ENCODE results near the gene SLC22A12. TPM values are rescaled to one million over a fixed set of nuclear protein-coding genes. Genes with fewer than 3 reads are reported as not detected.
A peak's percentile ranks its signal among the peaks of the same experiment; 100 is the strongest.

Gene SLC22A12
- total and polyA plus RNA-seq, 2 of the 8 experiments (the other 6 are each of a cell fraction or from before 2014, with no cell fraction given): not detected

- WGBS, 2 experiments (ENCODE audit: extremely low coverage in 1 of 2, insufficient coverage in 1 of 2, insufficient read length in 1 of 2, insufficient replicate concordance in 2 of 2, low coverage in 1 of 2, low lambda C conversion rate in 2 of 2, missing lambda C conversion rate in 1 of 2): 44% methylated on average over 12 of the region's 15 CpGs; no CpG with 5 or more reads in 1 of the 2 experiments
- Histone ChIP-seq H2BK12ac (ENCODE audit: low read depth, low read length) (no peak overlapping the region), H2AK5ac (ENCODE audit: low read depth, low read length) (no peak overlapping the region), H3K9me3 (ENCODE audit: insufficient read depth in 2 of 2, low read depth in 1 of 2, low read length in 1 of 2) (no peaks in the 10 kb centered on the region; a peak in 1 of 4 replicates), H3K56ac (replicated peaks; ENCODE audit: insufficient read length, low read depth, low read length) (no peak overlapping the region), H2BK20ac (ENCODE audit: low read length) (no peak overlapping the region), H3K9ac (replicated peaks in 1 of 4; ENCODE audit: extremely low read depth in 1 of 4, low read depth in 3 of 4, low read length in 3 of 4) (0 out of 7 replicates have a peak overlapping the region, but pooled peaks of 1 of the 4 experiments have one; percentile 13), H3K79me2 (ENCODE audit: control insufficient read depth in 1 of 2, insufficient read depth in 2 of 2, low read length in 2 of 2) (no peaks in the 10 kb centered on the region), H3K27me3 (replicated peaks in 1 of 4; ENCODE audit: control insufficient read depth in 3 of 4, extremely low read depth in 1 of 4, insufficient read depth in 3 of 4, low read length in 3 of 4) (peaks cover 32 to 58% (median 46%) of the 10 kb centered on the region in 4 experiments), H3K4ac (replicated peaks; ENCODE audit: insufficient read length, low read depth, low read length) (no peak overlapping the region), H3K36me3 (ENCODE audit: control insufficient read depth in 2 of 4, insufficient read depth in 4 of 4, low read length in 3 of 4) (peaks cover 0 to 6% (median 0%) of the 10 kb centered on the region in 4 experiments; a peak in 1 of 8 replicates), H4K20me1 (replicated peaks in 1 of 2; ENCODE audit: control insufficient read depth in 1 of 2, insufficient read depth in 2 of 2, low read length in 2 of 2) (peaks cover 2 to 12% of the 10 kb centered on the region in 2 experiments), H3K18ac (ENCODE audit: extremely low read depth, low read length) (no peak overlapping the region; the same call in 1 of the 2 replicates), H4K5ac (ENCODE audit: insufficient read length, low read depth, low read length) (no peak overlapping the region), H2BK5ac (ENCODE audit: low read depth, low read length) (no peak overlapping the region), H3K14ac (ENCODE audit: insufficient read length) (no peak overlapping the region), H3K4me2 (ENCODE audit: insufficient read depth in 1 of 2, low read depth in 2 of 2, low read length in 2 of 2) (peak overlapping the region; percentile 84 to 99), H2BK15ac (ENCODE audit: low read length) (no peak overlapping the region), H3K23ac (ENCODE audit: insufficient read length) (no peak overlapping the region), H2AFZ (ENCODE audit: low read length) (no peak overlapping the region), H4K91ac (replicated peaks; ENCODE audit: insufficient read length, low read length) (peak overlapping the region; percentile 82), H3K27ac (ENCODE audit: low read depth, low read length) (no peak overlapping the region), H3K23me2 (ENCODE audit: low read depth, low read length) (peaks cover 14% of the 10 kb centered on the region; the same call in 1 of the 2 replicates), H4K8ac (ENCODE audit: extremely low read depth, insufficient read depth, low read length) (no peak overlapping the region), H2BK120ac (replicated peaks; ENCODE audit: low read depth, low read length) (no peak overlapping the region), H3K4me3 (ENCODE audit: extremely low read depth in 1 of 4, insufficient read depth in 2 of 4, low read depth in 3 of 4, low read length in 4 of 4) (peak overlapping the region; percentile 46 to 71 (median 51)), H3K79me1 (ENCODE audit: low read depth, low read length) (no peaks in the 10 kb centered on the region), H3K4me1 (replicated peaks in 1 of 4; ENCODE audit: control insufficient read depth in 3 of 4, insufficient read depth in 4 of 4, low read length in 3 of 4) (peaks cover 0 to 19% (median 13%) of the 10 kb centered on the region in 4 experiments; a peak in 6 of 7 replicates)
- CTCF ChIA-PET (ENCODE audit: partially characterized antibody): interaction anchor here (0.6 to 12.7 kb wide), 4 partner anchors 13 to 206 kb away, joined by 3 to 188 read pairs (median 23); no protein-coding TSS in a partner anchor
- POLR2A ChIA-PET (ENCODE audit: partially characterized antibody): interaction anchor here (0.8 kb wide), 1 partner anchor 73 kb away, joined by 3 read pairs; no protein-coding TSS in a partner anchor
- TF ChIP-seq SIN3A (conservative IDR thresholded peaks at IDR 0.05 in 1 of 2, IDR thresholded peaks at IDR 0.05 in 1 of 2; ENCODE audit: low read depth in 1 of 2, low read length in 2 of 2): 0 out of 4 replicates have a peak, but pooled peaks of 1 of the 2 experiments have one; percentile 24
- no peak for TF ChIP-seq SP4 (IDR thresholded peaks at IDR 0.05; ENCODE audit: low read length)
- DNase-seq (ENCODE audit: low read depth in 1 of 2, low spot score in 2 of 2) (no peak), FAIRE-seq (no peak)
Measured at GRCh38 chr11:64637334-64638017, 46.5 kb downstream of the SLC22A12 start.

All from H1 (cell line).